Activated CD4-positive, alpha-beta T cell treated with anti-CD3 and anti-CD28 coated beads, Interleukin-2, amount 50 U/mL, for 16 hours (primary cell): ENCODE measurements around the gene DAW1.
"Not testable (repeated sequence)": the region's sequence is repeated elsewhere in the genome, so short reads cannot be mapped to it uniquely, and the experiment has no call there.

Source experiments
- DNase-seq: peaks from one replicate; pipeline ENCODE4 v3.0.0-alpha.2; 2020

The DAW1 gene, protein sequence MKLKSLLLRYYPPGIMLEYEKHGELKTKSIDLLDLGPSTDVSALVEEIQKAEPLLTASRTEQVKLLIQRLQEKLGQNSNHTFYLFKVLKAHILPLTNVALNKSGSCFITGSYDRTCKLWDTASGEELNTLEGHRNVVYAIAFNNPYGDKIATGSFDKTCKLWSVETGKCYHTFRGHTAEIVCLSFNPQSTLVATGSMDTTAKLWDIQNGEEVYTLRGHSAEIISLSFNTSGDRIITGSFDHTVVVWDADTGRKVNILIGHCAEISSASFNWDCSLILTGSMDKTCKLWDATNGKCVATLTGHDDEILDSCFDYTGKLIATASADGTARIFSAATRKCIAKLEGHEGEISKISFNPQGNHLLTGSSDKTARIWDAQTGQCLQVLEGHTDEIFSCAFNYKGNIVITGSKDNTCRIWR

DNA sequence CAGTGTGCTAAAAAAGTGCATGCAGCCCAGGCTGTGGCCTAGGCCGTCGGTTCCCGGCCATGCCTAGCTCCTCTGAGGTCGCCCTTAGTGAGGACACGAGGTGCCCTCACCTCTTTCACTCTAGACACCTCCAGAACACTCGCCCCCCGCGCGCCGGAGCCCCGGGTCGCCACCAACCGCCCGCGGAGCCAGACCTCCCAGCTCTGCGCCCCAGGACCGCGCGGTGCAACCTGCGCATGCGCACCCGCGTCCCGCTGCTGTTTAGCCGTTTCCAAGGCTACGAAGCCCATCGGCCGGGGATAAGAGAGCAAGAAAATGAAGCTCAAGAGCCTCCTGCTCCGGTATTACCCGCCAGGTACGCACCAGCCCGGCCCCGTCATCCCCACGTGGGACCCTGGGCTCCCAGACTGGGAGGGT is at the start of gene DAW1:
TSS of gene DAW1 (plus strand) at position 257 of the 417 bp plus-strand sequence. CDS start at position 316, 59 bp downstream.
- peak; percentile 51 for DNase-seq

DNA sequence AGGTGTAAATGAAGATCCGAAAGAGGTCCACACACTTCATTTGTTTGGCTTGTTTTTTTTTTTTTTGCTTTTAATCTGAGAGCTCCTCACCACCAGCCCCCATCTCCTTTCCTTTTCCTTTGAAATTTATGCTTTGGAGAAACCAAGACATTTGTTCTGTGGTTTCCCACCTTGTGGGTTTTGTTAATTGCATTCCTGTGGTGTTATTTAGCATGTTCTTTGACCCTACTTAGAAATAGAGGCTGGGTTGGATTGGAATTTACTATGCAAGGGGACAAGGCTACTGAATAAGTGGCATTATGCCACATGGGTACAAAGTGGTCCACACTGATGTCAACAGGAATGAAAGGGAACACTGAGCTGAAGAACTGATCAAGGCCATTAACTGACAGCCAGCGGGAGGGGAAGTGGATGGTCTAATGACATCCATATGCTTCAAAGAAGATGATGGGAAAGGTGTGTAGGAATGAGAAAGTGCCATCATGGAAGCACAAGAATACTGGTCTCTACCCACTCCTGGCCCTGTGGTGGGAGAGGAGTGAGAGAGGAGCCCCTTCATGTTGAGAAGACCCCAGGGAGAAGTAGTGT is 48.9 kb upstream of the DAW1 start:
- DNase-seq, result no peak

DNA sequence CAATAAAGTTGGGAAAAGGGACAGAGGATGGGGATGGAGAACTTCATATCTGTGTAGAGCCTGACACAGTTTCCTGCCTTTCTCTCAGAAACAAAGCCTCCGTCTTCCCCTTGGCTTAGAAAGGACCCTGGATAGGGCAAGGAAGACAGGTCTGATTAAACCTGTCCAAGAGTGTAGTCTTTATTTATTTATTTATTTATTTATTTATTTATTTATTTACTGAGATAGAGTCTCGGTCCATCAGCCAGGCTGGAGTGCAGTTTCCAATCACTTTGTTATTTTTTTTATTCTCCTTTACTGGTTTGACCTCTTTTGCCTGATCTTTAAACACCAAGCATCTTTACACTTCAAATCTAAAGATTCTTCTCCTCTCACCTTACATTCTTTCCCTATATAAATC is 47.5 kb upstream of the DAW1 start:
- no peak for DNase-seq

DNA sequence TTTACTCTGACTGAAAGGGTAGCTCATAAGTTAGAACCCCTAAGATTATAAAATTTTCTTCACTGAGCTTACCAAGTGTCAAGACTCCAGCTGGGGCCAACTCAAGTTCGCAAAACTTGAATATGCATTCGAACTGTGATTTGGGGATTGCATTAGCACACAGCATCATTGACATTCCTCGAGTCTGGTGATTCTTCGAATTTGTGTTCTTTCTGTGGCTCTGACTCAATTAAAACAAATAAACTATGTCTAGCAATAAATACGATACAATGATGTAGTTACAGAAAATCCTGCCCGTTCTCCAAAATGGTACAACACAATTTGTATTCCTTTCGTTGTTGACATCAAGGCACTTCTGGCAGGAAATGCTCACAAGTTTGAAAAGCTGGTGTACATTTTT is 46.7 kb upstream of the DAW1 start:
- DNase-seq, result no peak

DNA sequence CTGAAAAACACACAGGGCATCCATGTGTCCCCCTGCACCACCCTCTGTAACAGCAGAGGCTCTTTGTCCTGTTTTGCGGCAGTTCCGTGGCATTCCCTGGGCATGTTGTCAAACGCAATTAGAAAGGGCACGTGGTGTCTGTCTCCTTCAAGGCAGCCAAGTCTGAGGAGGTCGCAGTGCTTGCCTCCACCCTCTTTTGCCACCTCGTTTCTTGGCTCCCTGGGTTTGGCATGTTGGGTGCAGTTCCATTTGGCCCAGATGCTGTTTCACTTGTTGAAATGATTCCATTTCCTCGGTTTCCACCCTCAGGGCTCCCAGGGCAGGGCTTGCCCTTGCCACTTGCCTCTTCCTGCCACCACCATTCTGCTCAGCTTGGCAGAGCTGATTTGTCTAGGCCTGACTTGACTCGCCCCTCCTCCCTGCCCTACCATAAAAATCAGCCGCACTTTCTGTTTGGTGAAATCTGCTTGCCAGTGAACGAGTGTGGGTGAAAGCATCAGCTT is 45.4 kb upstream of the DAW1 start:
- no peak for DNase-seq

DNA sequence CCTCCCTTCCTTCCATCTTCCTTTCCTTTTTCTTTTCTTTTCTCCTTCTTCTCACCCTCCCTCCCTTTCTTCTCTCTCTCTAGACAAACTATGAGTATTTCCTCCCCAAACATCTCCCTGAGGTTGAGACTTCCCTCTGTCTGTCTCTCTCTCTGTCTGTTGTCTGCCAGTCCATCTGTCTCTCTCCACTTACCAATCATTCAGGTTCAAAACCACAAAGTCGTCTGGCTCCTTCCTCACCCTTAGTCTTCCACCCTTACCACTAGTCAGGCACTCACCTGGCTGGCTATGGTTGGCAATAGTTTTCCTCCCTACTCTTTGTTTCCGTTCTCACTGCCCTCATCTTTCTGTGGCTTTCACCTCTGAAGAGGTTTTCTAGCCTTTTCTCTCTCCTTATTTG is 44.9 kb upstream of the DAW1 start:
- DNase-seq, result no peak

DNA sequence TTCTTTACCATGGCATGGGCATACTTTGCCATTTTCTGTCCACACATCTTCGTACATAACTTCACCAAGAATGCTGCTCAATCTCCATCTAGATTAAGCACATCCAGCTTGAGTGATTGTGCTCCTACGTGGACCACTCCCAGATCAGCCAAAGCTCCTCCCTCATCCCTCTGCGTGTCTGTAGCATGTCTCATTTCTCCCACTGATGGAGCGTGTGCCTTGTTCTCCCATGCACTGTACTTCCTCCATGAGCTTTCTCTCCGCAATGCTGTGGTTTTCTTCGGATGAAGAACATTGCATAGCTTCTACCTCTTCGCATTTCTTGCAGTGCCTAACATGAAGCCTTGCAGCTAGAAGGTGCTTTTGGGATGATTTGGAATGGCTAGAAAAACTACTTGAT is 44.3 kb upstream of the DAW1 start:
- DNase-seq, result no peak

DNA sequence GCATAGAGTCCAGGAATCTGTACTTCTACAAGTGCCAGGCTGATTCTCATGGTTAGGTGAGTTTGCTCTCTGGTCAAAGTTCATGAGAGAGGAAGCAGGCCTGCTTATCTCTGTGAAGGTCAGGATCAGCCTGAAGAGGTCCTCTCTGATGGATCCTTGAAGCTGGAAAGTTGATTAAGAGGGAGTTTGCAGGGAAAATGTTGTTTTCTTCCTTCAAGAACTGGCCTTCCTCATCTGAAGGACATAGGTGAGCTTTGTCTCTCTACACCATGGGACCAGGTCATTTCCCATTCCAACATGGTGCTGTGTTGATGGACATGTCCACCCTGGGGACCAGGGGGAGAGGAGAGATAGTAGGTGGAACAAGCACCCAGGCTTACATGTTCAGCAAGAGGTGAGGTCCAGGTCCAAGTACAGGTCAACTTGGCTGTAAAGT is 42.9 kb upstream of the DAW1 start:
- DNase-seq, result no peak

DNA sequence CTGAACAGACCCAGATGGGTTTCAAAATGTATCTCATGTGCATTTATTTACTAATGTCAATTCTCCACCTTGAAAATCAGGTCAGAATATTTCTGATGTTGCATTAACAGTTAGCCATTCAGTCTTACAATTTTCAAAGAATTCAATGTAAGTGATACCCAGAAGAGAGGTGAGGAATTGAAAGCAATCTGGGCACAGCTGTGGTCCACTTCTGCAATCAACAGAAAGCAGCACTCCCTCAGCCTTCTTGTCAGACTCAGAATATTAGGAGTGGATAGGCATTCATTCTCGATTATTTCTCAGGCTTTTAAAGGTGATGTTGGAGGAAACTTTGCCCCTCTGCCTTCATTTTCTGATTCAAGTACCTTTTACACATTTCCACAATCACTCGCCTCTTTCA is 42.1 kb upstream of the DAW1 start:
- no peak for DNase-seq

DNA sequence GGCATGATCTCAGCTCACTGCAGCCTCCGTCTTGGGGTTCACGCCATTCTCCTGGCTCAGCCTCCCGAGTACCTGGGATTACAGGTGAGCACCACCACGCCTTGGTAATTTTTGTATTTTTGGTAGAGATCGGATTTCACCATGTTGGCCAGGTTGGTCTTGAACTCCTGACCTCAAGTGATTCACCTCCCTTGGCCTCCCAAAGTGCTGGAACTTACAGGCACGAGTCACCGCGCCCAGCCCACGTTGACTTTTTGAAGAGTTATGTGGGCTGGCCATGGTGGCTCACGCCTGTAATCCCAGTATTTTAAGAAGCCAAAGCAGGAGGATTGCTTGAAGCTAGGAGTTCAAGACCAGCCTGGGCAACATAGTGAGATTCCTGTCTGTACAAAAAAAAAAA is 37.0 kb upstream of the DAW1 start:
- no peak for DNase-seq

DNA sequence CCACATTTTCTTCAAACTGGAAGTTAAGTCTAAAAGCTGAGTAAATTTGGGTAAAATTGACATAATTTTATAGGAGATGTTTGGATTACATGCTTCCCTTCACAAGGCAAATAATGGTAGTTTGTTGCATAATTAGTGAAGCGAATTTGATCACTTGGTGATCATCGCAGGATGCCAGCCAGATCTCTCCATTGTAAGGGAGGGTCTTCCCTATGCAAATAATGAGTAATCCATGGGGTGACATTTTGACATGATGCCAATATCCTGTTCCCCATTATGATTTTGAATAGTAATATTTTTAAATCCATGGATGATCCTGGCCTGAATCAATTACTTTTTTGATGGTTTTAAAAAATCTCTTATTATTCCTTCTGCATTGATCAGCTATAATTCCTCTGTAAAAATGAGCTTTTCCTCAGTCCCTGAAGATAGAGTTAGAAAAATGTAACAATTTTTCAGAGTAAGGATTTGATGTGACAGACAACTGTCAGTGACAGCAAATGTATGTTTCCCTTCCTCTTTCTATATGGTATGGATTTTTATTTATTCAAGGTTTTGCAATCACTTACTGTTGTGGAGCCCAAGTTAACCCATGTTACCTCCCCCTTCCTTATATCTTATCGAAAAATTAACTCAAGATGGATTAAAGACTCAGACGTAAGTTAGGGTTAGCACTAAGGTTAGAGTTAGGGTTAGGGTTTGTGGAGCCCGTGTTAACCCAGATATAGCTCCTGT is 36.3 kb upstream of the DAW1 start:
- DNase-seq, result no peak

DNA sequence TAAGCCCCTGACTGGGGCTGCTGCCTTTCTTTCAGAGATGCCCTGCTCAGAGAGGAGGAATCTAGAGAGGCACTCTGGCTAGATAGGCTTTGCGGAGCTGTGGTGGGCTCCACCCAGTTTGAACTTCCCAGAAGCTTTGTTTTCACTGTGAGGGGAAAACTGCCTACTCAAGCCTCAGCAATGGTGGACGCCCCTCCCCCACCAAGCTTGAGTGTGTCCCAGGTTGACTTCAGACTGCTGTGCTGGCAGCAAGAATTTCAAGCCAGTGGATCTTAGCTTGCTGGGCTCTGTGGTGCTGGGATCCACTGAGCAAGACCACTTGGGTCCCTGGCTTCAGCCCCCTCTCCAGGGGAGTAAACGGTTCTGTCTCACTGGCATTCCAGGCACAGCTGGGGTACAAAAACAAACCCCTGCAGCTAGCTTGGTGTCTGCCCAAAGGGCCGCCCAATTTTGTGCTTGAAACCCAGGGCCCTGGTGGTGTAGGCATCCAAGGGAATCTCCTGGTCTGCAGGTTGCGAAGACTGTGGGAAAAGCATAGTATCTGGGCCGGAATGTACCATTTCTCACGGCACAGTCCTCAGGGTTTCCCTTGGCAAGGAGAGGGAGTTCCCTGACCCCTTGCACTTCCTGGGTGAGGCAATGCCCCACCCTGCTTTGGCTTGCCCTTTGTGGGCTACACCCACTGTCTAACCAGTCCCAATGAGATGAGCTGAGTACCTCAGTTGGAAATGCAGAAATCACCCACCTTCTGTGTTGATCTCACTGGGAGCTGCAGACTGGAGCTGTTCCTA is 31.9 kb upstream of the DAW1 start:
- DNase-seq, result not testable (repeated sequence)

DNA sequence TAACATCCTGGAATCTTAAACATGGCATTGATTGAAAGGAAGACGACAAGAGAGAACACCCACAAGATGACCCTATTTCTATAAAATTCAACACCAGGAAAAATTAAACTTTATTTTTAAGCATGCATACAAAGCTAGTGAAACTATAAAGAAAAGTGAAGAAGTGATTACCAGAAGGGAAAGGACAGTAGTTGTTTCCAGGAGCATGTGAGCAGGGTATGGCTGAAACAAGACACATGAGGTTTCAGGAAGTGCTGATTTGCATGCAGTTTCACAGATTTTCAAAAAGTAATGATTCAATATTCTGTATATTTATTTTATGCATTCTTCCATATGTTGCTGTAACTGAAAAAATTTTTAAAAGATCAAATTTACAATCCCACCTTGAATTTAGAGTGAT is 24.6 kb upstream of the DAW1 start:
- DNase-seq, result no peak

DNA sequence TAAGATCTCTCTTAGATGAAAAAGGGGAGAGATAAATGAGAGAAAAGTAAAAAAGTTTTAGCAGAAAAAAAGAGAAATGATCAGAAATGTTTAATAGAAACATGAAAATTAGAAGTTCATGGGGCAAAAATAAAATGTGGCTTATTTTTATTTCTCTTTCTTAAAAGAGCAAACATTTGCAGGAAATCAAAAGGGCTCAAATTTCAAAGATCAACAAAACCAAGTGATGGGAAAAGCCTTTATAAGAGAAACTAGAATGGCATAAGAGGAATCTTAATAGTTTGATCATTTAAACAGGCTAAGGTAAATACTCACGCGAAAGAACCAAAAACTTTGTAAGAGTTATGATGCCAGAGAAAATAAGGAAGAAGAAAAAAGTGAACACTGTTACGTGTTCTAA is 23.3 kb upstream of the DAW1 start:
- no peak for DNase-seq

DNA sequence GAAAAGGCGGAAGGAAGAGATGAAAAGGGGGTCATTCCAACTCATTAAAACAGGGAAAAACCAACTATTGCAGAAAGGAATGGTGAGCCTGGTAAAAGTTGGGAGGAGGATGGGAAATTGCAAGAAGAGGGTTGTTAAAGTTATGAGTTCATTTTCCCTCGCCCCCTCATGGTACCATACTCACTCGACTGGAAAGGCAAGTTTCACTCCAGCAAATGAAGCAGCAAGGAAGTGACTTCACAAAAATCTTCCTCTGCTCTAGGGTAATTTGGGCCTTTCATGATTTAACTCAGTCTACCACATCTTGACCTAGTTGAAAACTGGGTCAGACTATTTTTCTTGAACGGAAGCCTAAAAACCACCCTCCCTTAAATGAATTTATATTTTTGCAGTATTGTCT is 22.8 kb upstream of the DAW1 start:
- DNase-seq, result peak; percentile 54

DNA sequence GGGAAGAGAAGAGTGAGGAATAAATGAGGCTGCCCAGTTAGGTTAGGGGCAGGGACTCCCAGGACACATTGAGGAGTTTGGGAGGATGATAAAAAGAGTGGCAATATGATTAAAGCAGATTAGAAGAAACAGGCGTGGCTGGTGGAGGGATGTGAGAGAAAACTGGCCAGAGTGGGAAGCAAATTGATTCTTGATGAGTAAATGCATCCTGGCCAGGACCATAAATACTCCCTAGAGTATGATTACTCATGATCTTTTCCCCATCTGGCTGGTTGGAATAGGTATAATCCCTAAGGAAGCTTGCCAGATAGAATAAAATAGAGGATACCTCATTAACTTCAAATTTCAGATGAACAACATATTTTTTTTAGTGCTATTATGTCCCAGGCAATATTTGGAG is 21.5 kb upstream of the DAW1 start:
- no peak for DNase-seq

DNA sequence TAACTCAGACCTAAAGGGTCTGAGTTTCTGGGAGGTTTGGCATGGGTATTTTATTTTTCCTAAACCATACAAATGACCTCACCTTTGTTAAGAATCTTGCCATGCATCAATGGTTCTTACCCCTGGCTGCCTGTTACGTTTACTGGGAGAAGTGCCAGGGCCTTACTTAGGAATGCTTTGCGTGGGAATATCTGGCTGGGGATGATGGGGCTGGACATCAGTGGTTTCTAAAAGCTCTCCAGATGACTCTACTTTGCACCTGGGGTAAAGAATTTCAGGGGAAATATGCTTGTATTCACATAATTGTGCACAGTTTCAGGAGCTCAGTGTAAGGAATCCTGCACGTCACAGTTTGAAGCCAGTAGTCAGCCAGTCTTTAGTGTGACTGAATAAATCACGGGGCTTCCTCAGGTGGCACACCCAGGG is 18.2 kb upstream of the DAW1 start:
- DNase-seq, result no peak

DNA sequence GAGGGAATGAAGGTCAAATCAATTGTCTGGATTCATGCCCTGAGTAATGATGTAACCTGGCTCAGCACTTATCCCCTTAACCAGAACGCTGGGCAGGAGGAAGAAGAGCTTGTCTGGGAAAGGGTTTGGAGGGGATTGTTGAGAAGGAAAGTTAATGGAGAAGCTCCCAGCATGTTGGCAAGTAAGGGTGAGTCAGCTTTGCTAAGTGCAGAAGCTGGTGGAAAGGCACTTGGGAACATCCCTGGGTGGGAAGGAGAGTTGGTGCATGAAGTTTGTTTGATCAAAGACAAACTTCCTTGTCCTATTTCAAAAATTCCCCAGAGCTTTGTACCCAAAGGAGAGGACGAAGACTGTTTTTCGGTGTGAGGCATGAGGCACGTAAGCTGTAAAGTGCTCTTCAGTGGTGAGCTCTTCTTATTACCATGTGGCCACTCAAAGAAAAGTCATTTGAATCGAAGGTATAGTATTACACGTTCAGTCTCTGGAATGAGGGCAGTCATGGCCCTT is 17.6 kb upstream of the DAW1 start:
- no peak for DNase-seq

DNA sequence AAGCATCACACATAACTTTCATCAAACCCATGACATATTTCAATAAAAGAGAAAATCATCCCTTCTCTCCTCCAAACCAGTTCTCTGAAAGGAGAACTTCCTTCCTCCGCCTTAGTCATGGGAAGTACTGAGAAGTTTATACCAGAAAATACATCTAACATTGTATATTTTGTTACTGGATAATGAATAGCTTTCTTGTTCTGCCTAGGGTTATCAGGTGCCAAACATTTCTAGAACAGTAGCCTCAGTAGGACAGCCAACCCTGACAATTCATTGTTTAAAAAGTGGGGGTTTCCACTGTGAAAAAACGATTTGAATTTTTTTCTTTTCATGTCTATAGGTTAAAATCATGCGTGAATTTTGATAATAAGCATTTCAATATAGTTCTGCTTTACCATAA is 16.0 kb upstream of the DAW1 start:
- no peak for DNase-seq

DNA sequence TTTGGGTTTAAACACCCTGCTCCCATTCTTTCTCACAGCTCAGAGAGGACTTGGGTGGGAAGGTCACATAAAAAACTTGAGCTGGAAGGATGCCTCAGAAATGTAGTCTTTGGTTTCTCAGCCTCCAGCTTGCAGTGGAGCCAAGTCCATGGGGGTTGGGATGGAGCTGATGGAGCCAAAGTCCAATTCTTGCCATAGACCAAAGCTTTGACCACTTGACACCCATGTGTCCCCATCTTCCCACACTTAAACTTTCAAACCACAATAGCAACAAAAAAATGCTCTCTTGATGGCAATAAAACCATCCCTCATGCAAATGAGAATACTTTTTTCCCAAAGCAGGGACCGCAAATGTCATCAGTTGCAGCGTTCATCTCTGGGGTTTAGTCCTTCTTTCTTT is 14.7 kb upstream of the DAW1 start:
- no peak for DNase-seq

DNA sequence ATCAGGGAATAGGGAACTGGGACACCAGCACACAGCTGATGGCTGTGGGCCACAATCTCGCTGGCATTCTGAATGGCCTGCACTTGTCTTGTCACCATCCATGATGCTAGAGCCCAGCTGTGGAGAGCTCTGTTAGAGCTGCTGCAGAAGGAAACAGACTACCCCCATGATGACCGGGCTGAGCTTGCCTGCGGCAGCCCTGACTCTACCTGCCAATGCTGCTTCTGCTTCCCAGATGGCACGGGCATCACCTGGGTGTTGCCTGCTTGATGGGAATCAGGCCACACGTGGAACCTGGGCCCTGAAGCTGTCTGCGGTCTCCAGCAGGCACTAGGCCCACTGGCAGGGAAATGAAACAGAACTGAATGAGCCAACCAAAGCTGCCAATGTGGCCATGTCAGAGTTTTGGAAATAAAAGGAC is 11.2 kb upstream of the DAW1 start:
- no peak for DNase-seq

DNA sequence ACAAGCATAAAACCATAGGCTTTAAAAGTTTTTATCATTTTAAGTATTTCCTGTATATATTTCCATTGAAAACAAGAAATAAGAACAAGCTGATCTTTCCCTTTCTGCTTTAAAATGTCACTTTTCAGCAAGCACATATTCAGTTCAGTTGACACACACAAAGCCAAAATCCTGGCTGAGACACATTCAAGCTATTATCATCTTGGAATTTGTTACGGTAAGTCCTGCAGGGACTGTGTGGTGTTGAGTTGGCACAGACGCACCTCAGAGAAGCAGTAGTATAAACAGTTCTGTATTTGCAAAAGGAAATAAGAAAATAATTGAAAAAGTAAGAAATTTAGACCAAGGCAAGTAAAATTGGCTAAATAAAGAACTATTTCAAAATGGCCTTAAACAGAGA is 10.4 kb upstream of the DAW1 start:
- DNase-seq, result no peak
